ENCODE measurements around the gene FAM89B.

FAM89B gene

GRCh38 chr11:65617990-65618751 is 45.8 kb downstream of the FAM89B start:
- Histone ChIP-seq H3K9ac (ENCODE audit: low read depth, low read length) (no peak overlapping the region), H3K4me1 (ENCODE audit: insufficient read depth, low read length) (no peaks in the 10 kb centered on the region), H3K9me3 (ENCODE audit: control insufficient read depth, insufficient read depth, low read length) (no peaks in the 10 kb centered on the region), H3K36me3 (ENCODE audit: insufficient read depth, low read length) (peaks cover 16% of the 10 kb centered on the region)

DNA sequence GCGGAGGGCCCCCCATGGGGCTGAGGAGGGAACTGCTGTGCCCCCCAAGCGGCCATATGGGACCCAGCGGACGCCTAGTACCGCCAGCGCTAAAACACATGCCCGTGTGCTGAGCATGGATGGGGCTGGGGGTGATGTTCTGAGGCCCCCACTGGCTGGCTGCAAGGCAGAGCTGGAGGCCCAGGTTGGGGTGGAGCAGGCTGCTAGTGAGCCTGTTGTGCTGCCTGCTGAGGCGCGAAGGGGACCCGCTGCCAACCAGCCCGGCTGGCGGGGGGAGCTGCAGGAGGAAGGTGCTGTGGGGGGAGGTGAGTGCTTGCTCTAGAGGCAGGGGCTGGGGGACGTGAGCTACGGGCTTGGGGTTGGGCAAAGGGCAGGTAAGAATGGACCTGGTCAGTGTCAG is 46.4 kb downstream of the FAM89B start:
- H3K9me3 ChIP-seq (ENCODE audit: control insufficient read depth, insufficient read depth, low read length), result no peaks in the 10 kb centered on the region
- no peaks in the 10 kb centered on the region for H3K4me1 ChIP-seq (ENCODE audit: insufficient read depth, low read length)
- no peak overlapping the region for H3K9ac ChIP-seq (ENCODE audit: low read depth, low read length)
- H3K36me3 ChIP-seq (ENCODE audit: insufficient read depth, low read length), result peaks cover 16% of the 10 kb centered on the region

DNA sequence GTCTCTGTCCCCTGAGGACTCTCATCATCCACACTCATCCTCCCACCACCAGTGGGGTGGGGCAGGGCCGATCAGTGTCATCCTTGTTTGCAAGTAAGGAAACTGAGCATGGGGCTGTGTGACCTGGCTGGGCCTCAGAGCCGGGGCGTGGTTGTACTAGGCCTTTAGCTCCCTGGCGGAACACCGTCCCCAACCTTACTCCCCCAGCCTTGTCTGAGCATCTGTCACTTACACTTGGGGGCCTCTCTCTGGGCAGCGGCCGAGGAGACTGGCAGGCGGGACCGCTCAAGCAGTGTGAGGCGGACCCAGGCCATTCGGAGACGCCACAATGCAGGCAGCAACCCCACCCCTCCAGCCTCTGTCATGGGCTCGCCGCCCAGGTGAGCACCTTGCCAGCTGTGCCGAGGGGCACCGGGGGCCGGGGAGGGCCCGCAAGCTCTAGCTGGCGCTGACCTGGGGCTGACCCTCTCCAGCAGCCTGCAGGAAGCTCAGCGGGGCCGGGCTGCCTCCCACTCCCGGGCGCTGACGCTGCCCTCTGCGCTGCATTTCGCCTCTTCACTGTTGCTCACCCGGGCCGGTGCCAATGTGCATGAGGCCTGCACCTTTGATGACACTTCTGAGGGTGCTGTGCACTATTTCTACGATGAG is 47.1 kb downstream of the FAM89B start:
- Histone ChIP-seq H3K9me3 (ENCODE audit: control insufficient read depth, insufficient read depth, low read length) (no peaks in the 10 kb centered on the region), H3K36me3 (ENCODE audit: insufficient read depth, low read length) (peaks cover 16% of the 10 kb centered on the region), H3K9ac (ENCODE audit: low read depth, low read length) (no peak overlapping the region), H3K4me1 (ENCODE audit: insufficient read depth, low read length) (no peaks in the 10 kb centered on the region)

DNA sequence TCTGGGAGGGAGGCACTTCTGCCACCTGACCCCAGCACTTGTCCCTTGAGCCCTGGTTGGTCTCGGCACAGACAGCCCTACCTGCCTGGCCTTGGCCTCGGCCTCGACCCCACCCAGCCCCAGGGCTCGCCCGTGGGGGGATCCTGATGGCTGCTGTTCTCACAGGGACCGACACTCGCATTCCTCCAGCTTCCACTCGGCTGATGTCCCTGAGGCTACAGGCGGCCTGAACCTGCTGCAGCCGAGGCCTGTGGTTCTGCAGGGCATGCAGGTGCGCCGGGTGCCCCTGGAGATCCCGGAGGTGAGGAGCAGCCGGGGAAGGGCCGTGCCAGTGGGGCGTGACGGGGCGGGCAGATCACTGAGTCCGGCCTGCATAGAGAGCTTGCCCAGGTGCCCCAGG is 48.3 kb downstream of the FAM89B start:
- H3K4me1 ChIP-seq (ENCODE audit: insufficient read depth, low read length), result no peaks in the 10 kb centered on the region
- peaks cover 16% of the 10 kb centered on the region for H3K36me3 ChIP-seq (ENCODE audit: insufficient read depth, low read length)
- H3K9ac ChIP-seq (ENCODE audit: low read depth, low read length), result no peak overlapping the region
- H3K9me3 ChIP-seq (ENCODE audit: control insufficient read depth, insufficient read depth, low read length), result no peaks in the 10 kb centered on the region

- Histone ChIP-seq H3K9ac (ENCODE audit: low read depth, low read length) (no peak overlapping the region), H3K36me3 (ENCODE audit: insufficient read depth, low read length) (peaks cover 17% of the 10 kb centered on the region), H3K9me3 (ENCODE audit: control insufficient read depth, insufficient read depth, low read length) (no peaks in the 10 kb centered on the region), H3K4me1 (ENCODE audit: insufficient read depth, low read length) (no peaks in the 10 kb centered on the region)
Measured at GRCh38 chr11:65621460-65621859, 49.1 kb downstream of the FAM89B start.

DNA sequence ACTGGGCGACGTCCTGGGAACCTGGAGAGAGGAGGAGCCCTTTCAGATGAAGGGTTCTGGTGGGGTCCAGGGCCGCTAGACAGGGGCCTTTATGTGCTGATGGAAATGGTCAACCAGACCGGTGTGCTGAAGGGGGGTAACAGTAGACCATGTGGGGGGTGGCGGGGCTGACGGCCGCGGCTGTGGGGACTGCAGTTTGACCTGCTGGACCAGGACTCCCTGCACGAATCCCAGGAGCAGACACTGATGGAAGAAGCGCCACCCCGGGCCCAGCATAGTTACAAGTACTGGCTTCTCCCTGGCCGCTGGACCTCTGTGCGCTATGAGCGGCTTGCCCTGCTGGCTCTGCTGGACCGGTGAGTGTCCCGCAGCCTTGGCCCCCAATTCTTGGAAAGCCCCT is 49.7 kb downstream of the FAM89B start:
- no peaks in the 10 kb centered on the region for H3K9me3 ChIP-seq (ENCODE audit: control insufficient read depth, insufficient read depth, low read length)
- no peak overlapping the region for H3K9ac ChIP-seq (ENCODE audit: low read depth, low read length)
- no peaks in the 10 kb centered on the region for H3K4me1 ChIP-seq (ENCODE audit: insufficient read depth, low read length)
- peaks cover 22% of the 10 kb centered on the region for H3K36me3 ChIP-seq (ENCODE audit: insufficient read depth, low read length)

DNA sequence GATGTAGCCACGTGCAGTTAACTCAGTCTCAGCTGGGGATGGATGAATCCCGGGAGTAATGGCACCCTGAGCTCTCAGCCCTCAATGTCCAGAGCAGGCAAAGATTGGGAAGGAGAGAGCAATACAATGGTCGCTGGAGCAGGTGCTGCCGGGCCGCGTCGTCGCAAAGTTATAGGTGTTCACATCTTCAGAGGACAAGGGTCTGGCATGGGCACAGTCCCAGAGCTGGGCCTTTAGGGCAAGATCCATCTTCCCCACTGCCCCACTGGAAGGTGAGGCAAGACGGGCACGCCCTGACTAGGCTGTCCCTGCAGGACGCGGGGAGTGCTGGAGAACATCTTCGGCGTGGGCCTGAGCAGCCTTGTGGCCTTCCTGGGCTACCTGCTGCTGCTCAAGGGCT is 50.8 kb downstream of the FAM89B start:
- H3K36me3 ChIP-seq (ENCODE audit: insufficient read depth, low read length), result peaks cover 21% of the 10 kb centered on the region
- no peaks in the 10 kb centered on the region for H3K4me1 ChIP-seq (ENCODE audit: insufficient read depth, low read length)
- no peak overlapping the region for H3K9ac ChIP-seq (ENCODE audit: low read depth, low read length)

More for the DNA sequence above, 50.8 kb downstream of the FAM89B start:
- no peaks in the 10 kb centered on the region for H3K9me3 ChIP-seq (ENCODE audit: control insufficient read depth, insufficient read depth, low read length)
